K562 (cell line): Measurements from ENCODE around the gene MB21D2. TPM values are rescaled to one million over a fixed set of nuclear protein-coding genes. Genes with fewer than 3 reads are reported as not detected.

Source experiments
- CBX3 ChIP-seq, 2 experiments: IDR thresholded peaks; 1 replicate in 1 of 2; 2 replicates in 1 of 2; pipeline ENCODE4 v1.6.1; 2012; ENCODE audit warnings: inconsistent platforms in 2 of 2, low read length in 2 of 2, borderline replicate concordance in 1 of 2, control low read depth in 1 of 2
- CEBPG ChIP-seq, 3 experiments: fragments of 200-800 bp in 1 of 3; sonication (Bioruptor generic) in 1 of 3; sonication (generic) in 1 of 3; formaldehyde crosslinking in 1 of 3; IDR thresholded peaks in 2 of 3; conservative IDR thresholded peaks in 1 of 3; 2 replicates each; pipeline versions ENCODE4 v1.6.1 to v1.8.0; 2016 to 2022; ENCODE audit warnings: missing compliant biosample characterization in 2 of 3, missing genetic modification characterization in 2 of 3, mild to moderate bottlenecking in 1 of 3, missing genetic modification reagents in 1 of 3
- EP400 ChIP-seq: fragments of 450-650 bp; IDR thresholded peaks from 2 replicates; pipeline ENCODE4 v1.6.1; 2017; ENCODE audit warnings: antibody characterized with exemption, mild to moderate bottlenecking, moderate library complexity
- FOXJ2 ChIP-seq: fragments of 200-800 bp; sonication (Bioruptor generic); IDR thresholded peaks from 2 replicates; pipeline ENCODE4 v1.6.1; 2016; ENCODE audit warnings: missing genetic modification characterization, missing compliant biosample characterization
- POU5F1 ChIP-seq: fragments of 150-350 bp; IDR thresholded peaks from 2 replicates; pipeline ENCODE4 v1.6.1; 2014; ENCODE audit warnings: borderline replicate concordance, low read length, low read depth, mild to moderate bottlenecking; ENCODE audit not compliant: partially characterized antibody
- ZNF23 ChIP-seq: fragments of 250-450 bp; sonication (Bioruptor Pico); IDR thresholded peaks from 2 replicates; pipeline ENCODE4 v1.4.0; 2020; ENCODE audit warnings: mild to moderate bottlenecking
- ZNF384 ChIP-seq: IDR thresholded peaks from 2 replicates; pipeline ENCODE4 v1.6.1; 2012; ENCODE audit warnings: low read depth, low read length, improper control_type of control experiment
- ZNF766 ChIP-seq: fragments of 200-800 bp; sonication (Bioruptor generic); conservative IDR thresholded peaks from 2 replicates; pipeline ENCODE4 v1.6.1; 2016; ENCODE audit warnings: missing genetic modification characterization, missing compliant biosample characterization
- ZZZ3 ChIP-seq: fragments of 450-650 bp; IDR thresholded peaks from 2 replicates; pipeline ENCODE4 v1.6.1; 2016; ENCODE audit warnings: antibody characterized with exemption, mild to moderate bottlenecking, moderate library complexity
- polyA plus RNA-seq, 8 experiments: library from polyadenylated mRNA; depleted of rRNA in 4 of 8; stranded (reverse) in 5 of 8; unstranded in 3 of 8; fragments of >200 nt; fragmentation: Nextera tagmentation in 2 of 8; fragmentation: Illumina TruSeq in 1 of 8; extraction: Ambion mirVana in 2 of 8; extraction: Trizol in 1 of 8; gene quantifications; 2 replicates each; pipeline versions ENCODE4 v1.2.1 to v1.2.3, GENCODE V29; 2011 to 2014; ENCODE audit warnings: inconsistent platforms in 1 of 8, missing spikeins in 1 of 8
- total RNA-seq, 7 experiments: library from RNA; depleted of rRNA in 6 of 7; stranded (reverse); fragments of >200 nt in 6 of 7; fragmentation: Illumina TruSeq in 2 of 7; extraction: Trizol in 2 of 7; gene quantifications; 2 replicates each; pipeline versions ENCODE4 v1.2.1 to v1.2.3, GENCODE V29; 2011 to 2021; ENCODE audit warnings: low replicate concordance in 1 of 7
- TF ChIP-seq, protein P1 (sequence below): sonication (generic); formaldehyde crosslinking; IDR thresholded peaks from 2 replicates; pipeline ENCODE4 v1.8.1; 2023; ENCODE audit warnings: missing genetic modification reagents, mild to moderate bottlenecking, borderline replicate concordance

MB21D2 gene
- total and polyA plus RNA-seq, 9 of the 15 experiments (the other 6 are each of a cell fraction or from before 2014, with no cell fraction given) = 0.01 TPM; not detected in 8

DNA sequence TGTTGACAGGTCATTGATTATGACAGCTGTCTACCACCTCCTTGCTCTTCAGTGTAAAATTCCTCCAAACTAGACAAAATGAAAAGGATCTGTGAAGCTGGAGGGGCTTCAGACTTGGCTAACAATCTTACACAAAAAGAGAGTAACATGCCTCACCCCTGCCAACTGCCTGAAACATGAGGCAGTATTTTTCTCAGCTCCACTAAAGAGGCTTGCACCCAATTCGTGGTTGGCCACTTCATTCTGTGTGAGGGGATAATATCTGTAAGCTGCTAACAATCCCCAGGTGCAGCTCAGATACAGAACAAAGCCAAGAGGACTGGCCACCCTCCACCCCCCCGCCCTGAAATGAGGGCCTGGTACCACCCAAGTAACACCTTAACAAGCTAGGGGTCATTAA lies 2.8 kb downstream of the MB21D2 start (continued):
- TF ChIP-seq ZNF384 (no peak), CEBPG (CRISPR knock-in tag; IDR thresholded peaks at IDR 0.05) (no peak), CEBPG (tag; conservative IDR thresholded peaks at IDR 0.05 in 1 of 2, IDR thresholded peaks at IDR 0.05 in 1 of 2) (no peak), FOXJ2 (tag) (no peak), EP400 (no peak), CBX3 (IDR thresholded peaks at IDR 0.05; ENCODE audit: borderline replicate concordance in 1 of 2, low read length in 2 of 2) (no peak), POU5F1 (no peak), ZZZ3 (no peak), ZNF23 (CRISPR knock-in tag) (no peak), ZNF766 (CRISPR knock-in tag) (no peak)
- TF ChIP-seq, protein P1, sequence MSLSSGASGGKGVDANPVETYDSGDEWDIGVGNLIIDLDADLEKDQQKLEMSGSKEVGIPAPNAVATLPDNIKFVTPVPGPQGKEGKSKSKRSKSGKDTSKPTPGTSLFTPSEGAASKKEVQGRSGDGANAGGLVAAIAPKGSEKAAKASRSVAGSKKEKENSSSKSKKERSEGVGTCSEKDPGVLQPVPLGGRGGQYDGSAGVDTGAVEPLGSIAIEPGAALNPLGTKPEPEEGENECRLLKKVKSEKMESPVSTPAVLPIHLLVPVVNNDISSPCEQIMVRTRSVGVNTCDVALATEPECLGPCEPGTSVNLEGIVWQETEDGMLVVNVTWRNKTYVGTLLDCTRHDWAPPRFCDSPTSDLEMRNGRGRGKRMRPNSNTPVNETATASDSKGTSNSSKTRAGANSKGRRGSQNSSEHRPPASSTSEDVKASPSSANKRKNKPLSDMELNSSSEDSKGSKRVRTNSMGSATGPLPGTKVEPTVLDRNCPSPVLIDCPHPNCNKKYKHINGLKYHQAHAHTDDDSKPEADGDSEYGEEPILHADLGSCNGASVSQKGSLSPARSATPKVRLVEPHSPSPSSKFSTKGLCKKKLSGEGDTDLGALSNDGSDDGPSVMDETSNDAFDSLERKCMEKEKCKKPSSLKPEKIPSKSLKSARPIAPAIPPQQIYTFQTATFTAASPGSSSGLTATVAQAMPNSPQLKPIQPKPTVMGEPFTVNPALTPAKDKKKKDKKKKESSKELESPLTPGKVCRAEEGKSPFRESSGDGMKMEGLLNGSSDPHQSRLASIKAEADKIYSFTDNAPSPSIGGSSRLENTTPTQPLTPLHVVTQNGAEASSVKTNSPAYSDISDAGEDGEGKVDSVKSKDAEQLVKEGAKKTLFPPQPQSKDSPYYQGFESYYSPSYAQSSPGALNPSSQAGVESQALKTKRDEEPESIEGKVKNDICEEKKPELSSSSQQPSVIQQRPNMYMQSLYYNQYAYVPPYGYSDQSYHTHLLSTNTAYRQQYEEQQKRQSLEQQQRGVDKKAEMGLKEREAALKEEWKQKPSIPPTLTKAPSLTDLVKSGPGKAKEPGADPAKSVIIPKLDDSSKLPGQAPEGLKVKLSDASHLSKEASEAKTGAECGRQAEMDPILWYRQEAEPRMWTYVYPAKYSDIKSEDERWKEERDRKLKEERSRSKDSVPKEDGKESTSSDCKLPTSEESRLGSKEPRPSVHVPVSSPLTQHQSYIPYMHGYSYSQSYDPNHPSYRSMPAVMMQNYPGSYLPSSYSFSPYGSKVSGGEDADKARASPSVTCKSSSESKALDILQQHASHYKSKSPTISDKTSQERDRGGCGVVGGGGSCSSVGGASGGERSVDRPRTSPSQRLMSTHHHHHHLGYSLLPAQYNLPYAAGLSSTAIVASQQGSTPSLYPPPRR (CRISPR knock-in tag) = no peak
- TF ChIP-seq, all 486 proteins: peak for 0
